GM21381 (cell line): ENCODE data around the gene CMC2.

Source experiments
- ATAC-seq: cut with Tn5 transposase; IDR thresholded peaks from one replicate; pipeline ENCODE4 v1.9.1; 2021; ENCODE audit warnings: mild to moderate bottlenecking, moderate library complexity; ENCODE audit not compliant: unreplicated experiment

CMC2 gene

GRCh38 chr16:81006813-81007695 lies at the start of gene CMC2, which contains the start of gene CENPN:
Gene CMC2 (minus strand): TSS chr16:81006885. CDS start chr16:80997394, 9,491 bp downstream.
Gene CENPN (plus strand): TSS chr16:81007214. CDS start chr16:81011940, 4,726 bp downstream.
- ATAC-seq, result peak; percentile 79

- no peak for ATAC-seq
These were observed 47.1 kb upstream of the CMC2 start for GRCh38 chr16:81053761-81054160.

- no peak for ATAC-seq
These were observed 36.1 kb upstream of the CMC2 start for GRCh38 chr16:81042821-81043220.

GRCh38 chr16:81041696-81042095 lies 35.0 kb upstream of the CMC2 start:
- ATAC-seq, result no peak

GRCh38 chr16:81040842-81041241 lies 34.2 kb upstream of the CMC2 start:
- no peak for ATAC-seq

- ATAC-seq, result no peak
These were observed 33.4 kb upstream of the CMC2 start for GRCh38 chr16:81040131-81040530.

- ATAC-seq, result no peak
These were observed 30.2 kb upstream of the CMC2 start for GRCh38 chr16:81036751-81037350.

- ATAC-seq, result peak; percentile 60
These were observed 29.5 kb upstream of the CMC2 start for GRCh38 chr16:81035975-81036750.

- peak; percentile 89 for ATAC-seq
These were observed 28.8 kb upstream of the CMC2 start, which contains the start of gene ATMIN for GRCh38 chr16:81035398-81035974. Gene ATMIN (plus strand): TSS chr16:81035842. CDS start chr16:81035871, 29 bp downstream.

GRCh38 chr16:81029930-81030604 lies 23.4 kb upstream of the CMC2 start:
- no peak for ATAC-seq

- ATAC-seq, result no peak
These were observed 19.7 kb upstream of the CMC2 start for GRCh38 chr16:81026429-81026828.

GRCh38 chr16:81018496-81018895 lies 11.8 kb upstream of the CMC2 start:
- ATAC-seq, result no peak

GRCh38 chr16:81014672-81015071 lies 8.0 kb upstream of the CMC2 start:
- ATAC-seq, result peak; percentile 47

GRCh38 chr16:81012974-81013373 lies 6.3 kb upstream of the CMC2 start:
- ATAC-seq, result no peak

- ATAC-seq, result no peak
These were observed 1.8 kb upstream of the CMC2 start for GRCh38 chr16:81008505-81008789.

GRCh38 chr16:81006211-81006812 lies 373 bp downstream of the CMC2 start:
- peak; percentile 28 for ATAC-seq

- ATAC-seq, result no peak
These were observed 999 bp downstream of the CMC2 start for GRCh38 chr16:81005610-81006161.

GRCh38 chr16:81004646-81005353 lies 1.9 kb downstream of the CMC2 start:
- ATAC-seq, result no peak
